Epithelial cell of prostate (primary cell): ENCODE data around the gene RAMACL.
"Not testable (repeated sequence)": the region's sequence is repeated elsewhere in the genome, so short reads cannot be mapped to it uniquely, and the experiment has no call there.

Experiments
- DNase-seq: peaks from one replicate; pipeline ENCODE4 v3.0.0-alpha.2; 2011; ENCODE audit warnings: low read depth, low spot score
- H3K27ac ChIP-seq: fragments of 450-650 bp; 2 replicates; pipeline ENCODE4 v1.5.1; 2017; ENCODE audit warnings: mild to moderate bottlenecking

The RAMACL gene

DNA sequence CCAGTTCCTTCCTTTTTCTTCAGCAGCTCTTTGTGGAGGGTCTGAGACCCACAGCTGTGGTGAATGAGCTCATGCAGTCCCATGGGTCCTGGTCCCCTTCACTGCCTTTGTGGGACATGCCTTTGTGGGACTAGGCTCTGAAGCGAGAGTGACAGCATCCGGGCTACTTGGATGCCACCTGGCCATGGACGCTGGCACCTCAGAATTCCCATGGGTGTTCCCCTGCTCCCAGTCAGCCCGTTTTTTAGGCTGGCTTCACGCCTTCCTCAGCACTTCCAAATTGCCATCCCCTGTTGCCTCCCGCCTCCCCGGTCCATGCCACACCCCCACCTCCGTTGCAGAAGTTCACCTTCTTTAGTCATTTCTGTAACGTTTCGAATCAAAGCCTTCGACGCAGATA is 45.1 kb downstream of the RAMACL start:
- no peak overlapping the region for H3K27ac ChIP-seq

DNA sequence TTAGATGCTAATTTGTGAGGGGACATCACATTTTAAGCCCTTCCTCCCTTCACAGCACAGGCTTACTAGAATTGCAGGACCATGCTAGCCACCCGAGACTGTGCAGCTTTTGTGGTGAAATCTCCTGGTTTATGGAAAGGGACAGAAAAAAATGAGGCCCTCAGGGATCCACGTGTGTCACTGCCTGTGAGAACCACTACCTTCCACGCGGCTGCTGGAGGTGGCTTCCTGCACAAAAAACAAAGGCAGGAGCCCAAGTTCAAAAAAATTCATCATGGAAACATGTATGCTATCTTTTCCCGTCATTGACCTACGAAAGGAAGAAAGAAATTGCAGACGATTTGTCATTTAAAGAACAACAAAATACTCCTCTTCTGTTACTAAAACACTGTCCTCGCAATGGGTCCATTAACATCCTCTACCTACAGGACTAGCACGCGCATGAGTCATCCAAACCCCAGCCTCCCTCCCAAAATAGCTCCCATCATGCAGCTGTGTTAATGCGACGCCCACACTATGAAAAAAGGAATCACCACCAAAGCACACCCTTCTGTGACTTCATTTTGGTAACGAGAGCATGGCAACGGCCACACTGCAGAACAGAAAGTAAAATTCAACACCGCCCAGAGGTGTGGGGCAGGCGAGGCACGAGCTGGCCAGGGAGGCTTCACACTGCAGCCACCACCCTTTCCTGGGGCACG is 45.7 kb downstream of the RAMACL start:
- no peak for DNase-seq
- H3K27ac ChIP-seq: no peak overlapping the region

More for the DNA sequence above, 45.1 kb downstream of the RAMACL start:
- no peak for DNase-seq

DNA sequence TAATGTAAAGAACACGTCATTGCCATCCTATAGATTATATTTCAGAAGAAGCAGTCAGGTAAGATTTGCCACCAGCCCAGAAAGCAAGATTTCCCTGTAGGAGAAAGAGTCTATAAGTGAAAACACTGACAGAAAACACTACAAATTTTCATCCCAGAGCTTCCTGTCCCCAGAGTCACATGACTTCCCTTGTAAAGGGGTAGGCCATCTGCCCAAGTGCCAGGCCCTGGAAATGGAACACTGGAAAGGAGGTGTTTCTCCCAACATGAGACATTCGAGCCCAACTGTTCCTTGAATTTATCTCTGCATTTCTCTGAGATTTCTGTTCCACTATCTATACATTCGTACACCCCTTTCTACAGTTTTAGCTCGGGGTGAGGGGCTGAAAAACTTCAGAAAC is 46.9 kb downstream of the RAMACL start:
- no peak overlapping the region for H3K27ac ChIP-seq
- no peak for DNase-seq

DNA sequence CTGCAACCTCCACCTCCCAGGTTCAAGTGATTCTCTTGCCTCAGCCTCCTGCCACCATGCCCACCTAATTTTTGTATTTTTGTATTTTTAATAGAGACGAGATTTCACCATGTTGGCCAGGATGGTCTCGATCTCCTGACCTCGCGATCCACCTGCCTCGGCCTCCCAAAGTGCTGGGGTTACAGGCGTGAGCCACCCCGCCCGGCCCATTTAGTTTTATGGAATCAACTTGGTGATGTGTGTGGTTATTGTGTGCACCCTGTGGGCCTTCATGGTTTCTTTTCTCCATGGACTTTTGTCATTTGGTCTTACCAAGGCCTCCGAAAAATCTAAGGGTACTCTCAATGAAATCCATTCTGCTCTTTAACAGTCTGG is 47.5 kb downstream of the RAMACL start:
- H3K27ac ChIP-seq, DNase-seq: not testable (repeated sequence)

DNA sequence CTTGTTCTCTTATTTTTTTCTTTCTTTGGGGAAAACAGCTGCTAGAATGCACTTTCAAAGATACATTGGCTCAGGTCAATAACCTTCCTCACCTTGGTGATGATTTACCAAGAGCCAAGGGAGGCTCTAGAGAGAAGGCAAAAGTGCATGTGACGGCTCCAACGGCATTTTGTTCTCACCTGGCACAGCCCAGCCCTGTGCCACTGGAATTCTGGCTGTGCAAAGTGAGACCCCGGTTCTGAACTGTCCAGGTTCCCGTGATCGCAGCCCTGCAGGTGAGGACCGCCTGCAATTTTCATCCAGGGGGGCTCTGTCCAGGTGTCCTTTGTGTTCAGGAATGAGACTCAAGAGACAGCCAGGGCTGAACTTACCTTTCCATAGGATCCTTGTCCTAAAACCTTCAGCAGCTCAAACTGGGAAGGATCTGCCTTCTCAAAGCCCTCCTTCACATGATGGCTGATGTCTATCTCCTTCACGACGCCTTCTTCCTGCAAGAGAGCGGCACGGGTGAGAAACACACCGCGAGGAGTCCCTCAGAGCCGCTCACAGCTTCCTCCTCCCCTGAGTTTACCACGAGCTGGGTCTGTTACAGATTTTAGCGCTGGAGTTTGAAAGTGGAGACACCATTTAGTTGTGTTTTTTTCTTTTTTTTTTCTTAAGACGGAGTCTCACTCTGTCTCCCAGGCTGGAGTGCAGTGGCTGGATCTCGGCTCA is 48.0 kb downstream of the RAMACL start:
- no peak overlapping the region for H3K27ac ChIP-seq
- no peak for DNase-seq

DNA sequence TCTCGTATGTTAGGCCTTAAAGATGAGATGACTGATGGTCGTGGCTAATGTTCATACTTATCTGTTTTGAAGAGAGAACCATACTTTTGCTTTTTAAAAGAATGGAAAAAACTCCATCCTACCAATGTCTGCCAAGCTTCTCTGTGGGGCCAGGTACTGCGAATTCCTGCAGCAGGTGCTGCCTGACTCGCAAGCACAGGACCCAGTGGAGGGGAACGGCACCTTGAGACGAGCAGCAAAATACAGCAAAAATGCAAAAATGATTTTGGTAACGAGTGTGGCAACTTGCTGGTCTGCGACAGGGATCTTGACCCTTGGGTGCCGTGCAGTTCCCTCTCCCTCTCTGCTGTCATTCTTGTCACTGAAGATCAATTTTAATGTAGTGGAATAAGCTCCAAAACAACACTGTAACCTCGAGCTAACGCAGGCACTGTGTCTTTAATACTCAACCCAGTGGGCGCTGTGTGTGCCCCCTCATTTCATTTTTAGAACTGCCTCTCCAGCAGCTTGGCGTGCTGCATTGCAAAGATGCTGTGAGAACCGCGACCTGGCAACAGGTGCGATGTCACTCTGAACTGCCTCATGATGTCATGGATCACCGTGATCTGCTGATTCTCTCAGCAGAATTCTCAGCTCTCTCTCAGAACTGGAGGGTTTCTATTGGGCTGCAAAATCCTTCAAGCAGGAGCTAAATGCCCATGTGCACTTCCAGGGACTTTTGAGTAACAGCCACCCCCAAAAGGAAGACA is 51.6 kb downstream of the RAMACL start:
- no peak overlapping the region for H3K27ac ChIP-seq
- DNase-seq: no peak

DNA sequence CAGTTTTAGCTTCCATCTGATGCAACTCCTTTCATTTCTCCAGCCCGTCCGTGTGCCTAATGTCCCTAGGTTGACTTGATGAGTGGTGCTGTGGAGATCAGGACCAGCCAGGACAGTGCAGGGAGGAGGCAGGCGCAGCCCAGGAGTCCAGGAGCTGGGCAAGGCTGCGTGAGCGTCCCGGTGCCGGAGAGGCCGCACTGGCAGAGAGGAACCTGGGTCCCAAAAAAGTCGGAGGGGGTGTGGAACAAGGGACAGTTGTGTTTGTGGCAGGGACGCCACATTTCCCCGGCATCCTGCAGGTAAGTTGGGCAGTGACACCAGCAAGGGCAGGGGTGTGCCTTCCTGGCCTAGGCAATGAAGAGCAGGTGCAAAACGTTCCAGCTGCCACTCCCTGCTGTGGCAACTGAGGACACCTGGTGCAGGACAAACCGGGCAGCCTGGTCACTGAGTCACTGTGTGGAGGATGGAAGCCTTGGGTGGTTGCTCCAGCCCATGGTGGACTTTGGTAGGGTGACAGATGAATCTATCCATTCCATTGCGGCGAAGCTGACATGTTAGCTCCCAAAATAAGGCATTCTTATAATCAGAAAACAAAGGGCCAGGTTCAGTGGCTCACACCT is 53.2 kb downstream of the RAMACL start:
- H3K27ac ChIP-seq: no peak overlapping the region
- no peak for DNase-seq
